SH-SY5Y (cell line): ENCODE results near the gene LAMTOR2.

ENCODE experiments used
- GATA2 ChIP-seq: IDR thresholded peaks from 2 replicates; pipeline ENCODE4 v1.6.1; 2011; ENCODE audit warnings: mild to moderate bottlenecking, low read depth, low read length
- GATA3 ChIP-seq: IDR thresholded peaks from 2 replicates; pipeline ENCODE4 v1.6.1; 2011; ENCODE audit warnings: low read depth, mild to moderate bottlenecking, low read length, moderate library complexity

DNA sequence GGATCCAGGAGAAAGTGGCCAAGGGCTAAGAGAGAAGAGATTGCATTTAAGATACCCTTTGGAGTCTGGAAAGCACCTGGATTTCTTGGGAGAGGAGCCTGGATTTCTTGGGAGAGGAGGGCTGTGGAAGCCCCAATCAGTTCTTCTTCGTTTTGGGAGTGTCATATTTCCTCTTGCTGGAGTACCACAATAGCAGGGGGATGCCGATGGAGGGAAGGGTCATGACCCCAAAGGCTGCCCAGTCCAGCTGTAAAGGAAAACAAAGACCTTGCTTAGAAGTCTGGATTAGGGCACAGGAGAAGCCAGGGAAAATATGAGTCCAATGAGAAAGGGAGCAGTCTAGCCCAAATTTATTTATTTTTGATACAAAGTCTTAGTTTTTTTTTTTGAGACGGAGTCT lies 45.2 kb upstream of the LAMTOR2 start:
- TF ChIP-seq GATA2 (no peak), GATA3 (no peak)
